ENCODE measurements around the gene PYCARD.
"Not testable (repeated sequence)": the region's sequence is repeated elsewhere in the genome, so short reads cannot be mapped to it uniquely, and the experiment has no call there.

The PYCARD gene

GRCh38 chr16:31202414-31203375, at the start of gene PYCARD:
Gene PYCARD, minus strand, starts transcription at chr16:31202760. Its CDS starts 70 bp downstream, at chr16:31202690.
- no peak for DNase-seq

- DNase-seq: no peak
These were observed 48.9 kb upstream of the PYCARD start for GRCh38 chr16:31251435-31251834.

GRCh38 chr16:31250782-31251384, 48.3 kb upstream of the PYCARD start:
- DNase-seq: no peak

- no peak for DNase-seq
These were observed 45.8 kb upstream of the PYCARD start for GRCh38 chr16:31248344-31248743.

GRCh38 chr16:31246296-31246695, 43.7 kb upstream of the PYCARD start:
- no peak for DNase-seq

- not testable (repeated sequence) for DNase-seq
These were observed 43.0 kb upstream of the PYCARD start for GRCh38 chr16:31245598-31245997.

- DNase-seq: no peak
These were observed 41.4 kb upstream of the PYCARD start for GRCh38 chr16:31243734-31244670.

GRCh38 chr16:31242206-31242605, 39.6 kb upstream of the PYCARD start:
- DNase-seq: no peak

GRCh38 chr16:31238041-31238440, 35.5 kb upstream of the PYCARD start:
- no peak for DNase-seq

- DNase-seq: no peak
These were observed 26.9 kb upstream of the PYCARD start for GRCh38 chr16:31229501-31229900.

- DNase-seq: no peak
These were observed 25.6 kb upstream of the PYCARD start for GRCh38 chr16:31228206-31228605.

- DNase-seq: no peak
These were observed 22.6 kb upstream of the PYCARD start for GRCh38 chr16:31225193-31225592.

- no peak for DNase-seq
These were observed 21.8 kb upstream of the PYCARD start for GRCh38 chr16:31224092-31224955.

GRCh38 chr16:31223044-31223443, 20.5 kb upstream of the PYCARD start:
- no peak for DNase-seq

GRCh38 chr16:31221357-31222160, 19.0 kb upstream of the PYCARD start:
- no peak for DNase-seq

- no peak for DNase-seq
These were observed 16.7 kb upstream of the PYCARD start for GRCh38 chr16:31219154-31219741.

- DNase-seq: no peak
These were observed 14.6 kb upstream of the PYCARD start for GRCh38 chr16:31217136-31217530.

- DNase-seq: no peak
These were observed 14.0 kb upstream of the PYCARD start, which contains the start of gene PYDC1 for GRCh38 chr16:31216422-31217135. Gene PYDC1, minus strand, starts transcription at chr16:31217135. Its CDS starts 107 bp downstream, at chr16:31217028.

- no peak for DNase-seq
These were observed 13.0 kb upstream of the PYCARD start for GRCh38 chr16:31215287-31216162.
